Mesenchymal stem cell (in vitro differentiated cells and primary cell): ENCODE results near the gene UBTD1.
A peak's percentile ranks its signal among the peaks of the same experiment; 100 is the strongest.

Source experiments
- DNase-seq: peaks from one replicate; pipeline ENCODE4 v3.0.0-alpha.2; 2013
- H2AFZ ChIP-seq: one replicate; pipeline ENCODE4 v1.6.1; 2013; ENCODE audit warnings: low read depth, mild to moderate bottlenecking, control low read depth, inconsistent platforms, low read length, moderate library complexity
- H2AK5ac ChIP-seq: 2 replicates; pipeline ENCODE4 v1.6.1; 2013; ENCODE audit warnings: low read length, moderate library complexity, mild to moderate bottlenecking, inconsistent platforms; ENCODE audit not compliant: severe bottlenecking
- H2BK120ac ChIP-seq: one replicate; pipeline ENCODE4 v1.6.1; 2013; ENCODE audit warnings: low read depth, mild to moderate bottlenecking, inconsistent platforms, low read length, moderate library complexity
- H2BK12ac ChIP-seq, 2 experiments: one replicate each; pipeline ENCODE4 v1.6.1; 2013; ENCODE audit warnings: inconsistent platforms in 2 of 2, low read length in 2 of 2, mild to moderate bottlenecking in 2 of 2, moderate library complexity in 2 of 2, control low read depth in 1 of 2
- H2BK15ac ChIP-seq: one replicate; pipeline ENCODE4 v1.6.1; 2013; ENCODE audit warnings: mild to moderate bottlenecking, low read depth, inconsistent platforms; ENCODE audit not compliant: poor library complexity, severe bottlenecking
- H2BK5ac ChIP-seq: 2 replicates; pipeline ENCODE4 v1.6.1; 2013; ENCODE audit warnings: low read depth, mild to moderate bottlenecking, low read length, control low read depth, inconsistent platforms; ENCODE audit not compliant: poor library complexity, severe bottlenecking
- H3K14ac ChIP-seq, 2 experiments: one replicate each; pipeline ENCODE4 v1.6.1; 2013; ENCODE audit warnings: inconsistent platforms in 2 of 2, low read length in 2 of 2, control low read depth in 1 of 2, mild to moderate bottlenecking in 1 of 2, moderate library complexity in 1 of 2
- H3K18ac ChIP-seq, 2 experiments: one replicate each; pipeline ENCODE4 v1.6.1; 2013; ENCODE audit warnings: inconsistent platforms in 2 of 2, low read length in 2 of 2, control low read depth in 1 of 2, low read depth in 1 of 2, mild to moderate bottlenecking in 1 of 2
- H3K23ac ChIP-seq, 2 experiments: one replicate each; pipeline ENCODE4 v1.6.1; 2013; ENCODE audit warnings: inconsistent platforms in 2 of 2, low read length in 2 of 2, mild to moderate bottlenecking in 2 of 2, moderate library complexity in 2 of 2, control low read depth in 1 of 2
- H3K27ac ChIP-seq: 2 replicates; pipeline ENCODE4 v1.5.1; 2013; ENCODE audit warnings: mild to moderate bottlenecking, moderate library complexity, low read length, control low read depth, inconsistent platforms; ENCODE audit not compliant: poor library complexity, severe bottlenecking
- H3K27me3 ChIP-seq, 2 experiments: 2 replicates each; pipeline versions ENCODE4 v1.6.1 to v1.7.0; 2013; ENCODE audit warnings: low read length in 2 of 2, mild to moderate bottlenecking in 2 of 2, moderate library complexity in 2 of 2, control low read depth in 1 of 2, inconsistent platforms in 1 of 2; ENCODE audit not compliant: control insufficient read depth in 1 of 2, insufficient read depth in 1 of 2
- H3K36me3 ChIP-seq, 2 experiments: 2 replicates each; pipeline versions ENCODE4 v1.6.1 to v1.7.0; 2013; ENCODE audit warnings: low read length in 2 of 2, control low read depth in 1 of 2, inconsistent platforms in 1 of 2, low read depth in 1 of 2, mild to moderate bottlenecking in 1 of 2; ENCODE audit not compliant: insufficient read depth in 2 of 2, control insufficient read depth in 1 of 2
- H3K4ac ChIP-seq, 2 experiments: one replicate each; pipeline ENCODE4 v1.6.1; 2013; ENCODE audit warnings: inconsistent platforms in 2 of 2, low read length in 2 of 2, mild to moderate bottlenecking in 2 of 2, moderate library complexity in 2 of 2, control low read depth in 1 of 2, low read depth in 1 of 2
- H3K4me1 ChIP-seq: 2 replicates; pipeline ENCODE4 v1.6.1; 2013; ENCODE audit warnings: low read depth, low read length, control low read depth; ENCODE audit not compliant: control insufficient read depth, insufficient read depth
- H3K4me2 ChIP-seq: 2 replicates; pipeline ENCODE4 v1.6.1; 2013; ENCODE audit warnings: low read length, mild to moderate bottlenecking, inconsistent platforms; ENCODE audit not compliant: poor library complexity, severe bottlenecking
- H3K4me3 ChIP-seq, 2 experiments: 2 replicates each; pipeline versions ENCODE4 v1.5.1 to v1.7.0; 2013; ENCODE audit warnings: low read length in 2 of 2, mild to moderate bottlenecking in 2 of 2, control low read depth in 1 of 2, low read depth in 1 of 2; ENCODE audit not compliant: insufficient read depth in 1 of 2
- H3K79me1 ChIP-seq: replicated peaks from 2 replicates; pipeline ENCODE4 v1.6.1; 2013; ENCODE audit warnings: mild to moderate bottlenecking, control low read depth, low read length, inconsistent platforms; ENCODE audit not compliant: poor library complexity, severe bottlenecking
- H3K9ac ChIP-seq: 2 replicates; pipeline ENCODE4 v1.7.0; 2013; ENCODE audit warnings: mild to moderate bottlenecking, low read length, moderate library complexity
- H3K9me3 ChIP-seq: 2 replicates; pipeline ENCODE4 v1.7.0; 2013; ENCODE audit warnings: mild to moderate bottlenecking, low read length; ENCODE audit not compliant: control insufficient read depth
- H4K8ac ChIP-seq: one replicate; pipeline ENCODE4 v1.6.1; 2013; ENCODE audit warnings: inconsistent platforms, mild to moderate bottlenecking, low read length, moderate library complexity
- H4K91ac ChIP-seq: one replicate; pipeline ENCODE4 v1.6.1; 2013; ENCODE audit warnings: mild to moderate bottlenecking, low read length, inconsistent platforms
- WGBS: methylation state at CpG from one replicate; pipeline ENCODE4 v1.1.7; 2013; ENCODE audit warnings: mixed read lengths; 5-methylcytosine and 5-hydroxymethylcytosine counted together

The UBTD1 gene

DNA sequence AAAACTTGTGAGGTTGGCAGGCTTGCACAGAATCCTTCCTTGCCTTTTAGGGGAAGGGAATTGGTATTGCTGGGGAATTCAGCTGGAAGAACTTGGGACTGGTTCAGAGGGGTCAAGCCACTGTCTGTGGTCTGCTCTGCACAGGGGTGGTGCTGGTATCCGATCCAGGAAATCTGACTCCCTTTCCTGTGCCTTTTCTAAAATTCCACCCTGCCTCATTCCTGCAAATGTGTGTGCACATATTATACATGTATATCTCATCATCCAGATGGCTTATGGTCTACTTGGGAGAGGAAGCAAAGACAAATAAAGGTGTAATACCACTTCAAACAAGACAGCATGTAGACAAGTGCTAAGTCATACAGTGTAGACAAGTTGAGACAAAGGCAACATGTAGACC lies 14.3 kb downstream of the UBTD1 start:
- no peak for DNase-seq
- no peak overlapping the region for H3K18ac ChIP-seq

GRCh38 chr10:97514344-97514743 lies 15.6 kb downstream of the UBTD1 start:
- H3K79me1 ChIP-seq, result peaks cover 42% of the 10 kb centered on the region

More for the DNA sequence above, 14.3 kb downstream of the UBTD1 start:
- Histone ChIP-seq H3K14ac (no peak overlapping the region), H2BK15ac (no peak overlapping the region), H2BK12ac (no peak overlapping the region), H3K4me1 (peaks cover 21% of the 10 kb centered on the region), H2AFZ (no peak overlapping the region), H2BK5ac (no peak overlapping the region), H4K8ac (no peak overlapping the region), H3K9ac (no peak overlapping the region), H3K9me3 (no peaks in the 10 kb centered on the region), H3K4ac (no peak overlapping the region), H3K23ac (no peak overlapping the region), H3K79me1 (peaks cover 44% of the 10 kb centered on the region), H3K36me3 (peaks cover 0 to 17% of the 10 kb centered on the region in 2 experiments), H3K27ac (no peak overlapping the region), H3K4me3 (no peak overlapping the region), H2BK120ac (no peak overlapping the region), H4K91ac (no peak overlapping the region), H2AK5ac (no peak overlapping the region), H3K4me2 (no peak overlapping the region), H3K27me3 (no peaks in the 10 kb centered on the region)
- no CpG with 5 or more reads among the region's 1 CpG for WGBS

GRCh38 chr10:97515271-97515978 lies 16.7 kb downstream of the UBTD1 start:
- no peak overlapping the region for H3K18ac ChIP-seq
- H3K14ac ChIP-seq, result no peak overlapping the region
- H4K91ac ChIP-seq, result no peak overlapping the region
- H3K36me3 ChIP-seq, result peaks cover 0 to 14% of the 10 kb centered on the region in 2 experiments
- no peak overlapping the region for H3K27ac ChIP-seq
- no peak overlapping the region for H3K4ac ChIP-seq
- no peak overlapping the region for H2BK5ac ChIP-seq
- no peak overlapping the region for H2BK15ac ChIP-seq
- H4K8ac ChIP-seq, result no peak overlapping the region
- H3K27me3 ChIP-seq, result no peaks in the 10 kb centered on the region
- H3K9ac ChIP-seq, result no peak overlapping the region
- H3K4me1 ChIP-seq, result peaks cover 24% of the 10 kb centered on the region
- no peak overlapping the region for H2BK120ac ChIP-seq
- DNase-seq, result no peak
- H2AK5ac ChIP-seq, result no peak overlapping the region
- H3K79me1 ChIP-seq, result peaks cover 42% of the 10 kb centered on the region
- 82% methylated on average over 10 of the region's 10 CpGs for WGBS
- H3K9me3 ChIP-seq, result no peaks in the 10 kb centered on the region
- no peak overlapping the region for H3K4me3 ChIP-seq
- H3K23ac ChIP-seq, result no peak overlapping the region
- no peak overlapping the region for H2AFZ ChIP-seq
- no peak overlapping the region for H2BK12ac ChIP-seq
- no peak overlapping the region for H3K4me2 ChIP-seq

More at GRCh38 chr10:97514344-97514743, 15.6 kb downstream of the UBTD1 start:
- no peak overlapping the region for H2BK15ac ChIP-seq
- H3K27ac ChIP-seq, result no peak overlapping the region
- H3K27me3 ChIP-seq, result no peaks in the 10 kb centered on the region
- no peak overlapping the region for H2AFZ ChIP-seq
- H3K36me3 ChIP-seq, result peaks cover 0 to 14% of the 10 kb centered on the region in 2 experiments
- no peak overlapping the region for H2BK12ac ChIP-seq
- no peak overlapping the region for H3K18ac ChIP-seq
- H4K91ac ChIP-seq, result no peak overlapping the region
- no peak overlapping the region for H3K4me3 ChIP-seq
- no peak for DNase-seq
- H3K9me3 ChIP-seq, result no peaks in the 10 kb centered on the region
- 81% methylated on average over 10 of the region's 10 CpGs for WGBS
- no peak overlapping the region for H3K4me2 ChIP-seq
- H3K9ac ChIP-seq, result no peak overlapping the region
- H3K23ac ChIP-seq, result no peak overlapping the region
- H2AK5ac ChIP-seq, result no peak overlapping the region
- H3K14ac ChIP-seq, result no peak overlapping the region
- H3K4ac ChIP-seq, result no peak overlapping the region
- no peak overlapping the region for H4K8ac ChIP-seq
- no peak overlapping the region for H2BK5ac ChIP-seq
- H2BK120ac ChIP-seq, result no peak overlapping the region
- peaks cover 24% of the 10 kb centered on the region for H3K4me1 ChIP-seq

DNA sequence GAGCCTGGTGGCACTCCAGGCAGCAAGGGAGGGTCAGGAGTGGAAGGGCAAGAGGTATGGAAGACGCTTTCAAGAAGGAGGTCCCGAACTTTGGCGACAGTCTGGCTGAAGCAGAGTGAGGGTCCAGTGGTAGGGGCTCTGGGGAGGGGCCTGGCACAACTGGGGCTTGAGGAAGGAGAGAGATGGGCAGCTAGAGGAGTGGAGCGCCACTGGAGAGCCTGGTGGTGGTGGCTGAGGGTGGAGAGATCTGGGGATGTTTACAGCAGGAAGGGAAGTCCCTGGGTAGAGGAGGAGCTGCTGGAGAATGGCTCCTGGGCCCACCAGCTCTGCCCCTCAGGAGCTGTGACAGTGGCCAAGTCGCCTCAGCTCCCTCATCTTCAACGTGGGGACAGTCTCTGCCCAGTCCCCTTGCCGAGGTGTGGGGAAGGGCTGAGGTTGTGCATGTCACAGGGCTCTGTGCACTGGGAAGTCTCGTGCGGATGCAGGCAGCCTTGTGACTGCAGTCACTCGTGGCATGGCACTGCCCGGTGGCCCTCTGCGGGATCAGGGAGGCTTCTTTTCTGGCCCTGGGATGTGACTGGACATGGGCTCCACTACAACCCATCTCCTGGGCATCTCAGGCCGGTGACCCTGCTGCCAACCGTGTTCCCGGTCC lies 18.5 kb downstream of the UBTD1 start:
- Histone ChIP-seq H3K27ac (no peak overlapping the region), H3K36me3 (peaks cover 0 to 20% of the 10 kb centered on the region in 2 experiments), H2BK5ac (no peak overlapping the region), H3K4me2 (no peak overlapping the region), H3K9ac (no peak overlapping the region), H3K9me3 (no peaks in the 10 kb centered on the region), H2AK5ac (peak overlapping the region; percentile 16), H3K23ac (peak overlapping the region in 1 of 2 experiments; percentile 56), H2BK12ac (no peak overlapping the region), H3K4me1 (peaks cover 26% of the 10 kb centered on the region), H2BK15ac (no peak overlapping the region), H2BK120ac (no peak overlapping the region), H4K91ac (peak overlapping the region; percentile 14), H3K14ac (peak overlapping the region in 1 of 2 experiments; percentile 22), H3K4ac (no peak overlapping the region), H3K79me1 (peaks cover 46% of the 10 kb centered on the region), H3K18ac (no peak overlapping the region), H3K27me3 (no peaks in the 10 kb centered on the region), H3K4me3 (no peak overlapping the region), H2AFZ (no peak overlapping the region), H4K8ac (no peak overlapping the region)
- no peak for DNase-seq
- WGBS, result 93% methylated on average over 15 of the region's 15 CpGs
